HG02973 (cell line): Measurements from ENCODE around the gene ZNF208.
"Not testable (repeated sequence)": the region's sequence is repeated elsewhere in the genome, so short reads cannot be mapped to it uniquely, and the experiment has no call there.

Experiments
- ATAC-seq: cut with Tn5 transposase; IDR thresholded peaks from one replicate; pipeline ENCODE4 v1.9.1; 2021; ENCODE audit warnings: moderate library complexity; ENCODE audit not compliant: unreplicated experiment

Gene ZNF208

DNA sequence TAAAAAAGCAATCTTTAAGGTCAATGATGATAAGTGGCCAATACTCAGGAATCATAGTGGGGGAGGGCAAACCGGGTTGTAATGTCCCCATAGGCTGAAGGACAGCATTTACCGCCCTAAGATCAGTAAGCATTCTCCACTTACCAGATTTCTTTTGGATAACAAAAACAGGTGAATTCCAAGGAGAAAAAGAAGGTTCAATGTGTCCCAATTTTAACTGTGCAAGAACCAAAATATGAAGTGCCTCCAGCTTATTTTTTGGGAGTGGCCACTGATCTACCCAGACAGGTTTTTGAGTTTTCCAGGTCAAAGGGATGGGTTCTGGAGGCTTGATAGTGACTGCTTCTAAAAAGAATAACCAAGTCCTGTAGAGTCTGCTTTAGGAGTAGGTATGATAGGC lies 125.2 kb downstream of the ZNF208 start:
- ATAC-seq: not testable (repeated sequence)

GRCh38 chr19:21884786-21885185 lies 126.0 kb downstream of the ZNF208 start:
- not testable (repeated sequence) for ATAC-seq

DNA sequence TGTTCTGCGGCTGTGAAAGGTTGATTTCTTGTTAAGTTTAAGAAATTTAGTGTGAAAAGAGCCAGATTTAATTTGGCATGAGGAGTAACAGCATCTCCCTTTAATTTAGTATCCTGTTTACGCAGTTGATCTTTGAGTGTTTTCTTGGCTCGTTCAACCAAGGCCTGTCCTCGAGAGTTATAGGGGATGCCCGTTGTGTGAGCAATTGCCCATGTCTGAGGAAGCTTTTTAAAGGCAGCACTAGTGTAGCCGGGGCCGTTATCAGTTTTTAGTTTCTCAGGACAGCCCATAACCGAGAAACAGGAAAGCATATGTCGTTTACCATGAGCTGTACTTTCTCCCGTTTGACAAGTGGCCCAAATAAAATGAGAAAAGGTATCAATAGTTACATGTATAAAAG lies 127.2 kb downstream of the ZNF208 start:
- no peak for ATAC-seq
